D721Med (cell line): ENCODE results near the gene USP12.

ENCODE experiments used
- DNase-seq: peaks from one replicate; pipeline ENCODE4 v3.0.0; 2011; ENCODE audit warnings: low spot score; ENCODE audit not compliant: insufficient read length
- FAIRE-seq: peaks from 2 replicates; lab custom pipeline; 2011; peaks lifted over from hg19 to GRCh38; lab: Jason Lieb, UNC
- TF ChIP-seq, protein P1 (sequence below): IDR thresholded peaks from 2 replicates; pipeline ENCODE4 v1.5.1; 2012; ENCODE audit warnings: mild to moderate bottlenecking, control low read depth; ENCODE audit not compliant: insufficient read depth; ENCODE audit errors: missing control alignments

The USP12 gene

DNA sequence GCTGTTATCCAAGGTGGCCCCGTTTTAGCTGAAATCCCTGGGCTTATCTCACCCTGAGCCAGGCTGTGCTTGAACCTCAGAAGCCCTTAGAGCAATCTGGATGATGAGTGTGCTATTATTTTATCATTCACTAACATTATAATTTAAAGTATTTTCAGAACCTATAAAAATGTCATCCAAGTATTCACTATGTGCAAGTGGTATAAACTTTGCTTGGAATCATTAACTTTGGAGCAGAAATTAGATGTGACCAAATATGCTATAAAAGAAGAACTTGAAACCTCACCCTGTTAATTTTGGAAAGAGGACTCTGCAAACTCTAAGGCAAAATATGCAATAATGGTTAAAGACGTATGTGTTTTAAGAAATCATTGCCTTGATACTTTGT lies 147.5 kb downstream of the USP12 start:
- TF ChIP-seq, protein P1, sequence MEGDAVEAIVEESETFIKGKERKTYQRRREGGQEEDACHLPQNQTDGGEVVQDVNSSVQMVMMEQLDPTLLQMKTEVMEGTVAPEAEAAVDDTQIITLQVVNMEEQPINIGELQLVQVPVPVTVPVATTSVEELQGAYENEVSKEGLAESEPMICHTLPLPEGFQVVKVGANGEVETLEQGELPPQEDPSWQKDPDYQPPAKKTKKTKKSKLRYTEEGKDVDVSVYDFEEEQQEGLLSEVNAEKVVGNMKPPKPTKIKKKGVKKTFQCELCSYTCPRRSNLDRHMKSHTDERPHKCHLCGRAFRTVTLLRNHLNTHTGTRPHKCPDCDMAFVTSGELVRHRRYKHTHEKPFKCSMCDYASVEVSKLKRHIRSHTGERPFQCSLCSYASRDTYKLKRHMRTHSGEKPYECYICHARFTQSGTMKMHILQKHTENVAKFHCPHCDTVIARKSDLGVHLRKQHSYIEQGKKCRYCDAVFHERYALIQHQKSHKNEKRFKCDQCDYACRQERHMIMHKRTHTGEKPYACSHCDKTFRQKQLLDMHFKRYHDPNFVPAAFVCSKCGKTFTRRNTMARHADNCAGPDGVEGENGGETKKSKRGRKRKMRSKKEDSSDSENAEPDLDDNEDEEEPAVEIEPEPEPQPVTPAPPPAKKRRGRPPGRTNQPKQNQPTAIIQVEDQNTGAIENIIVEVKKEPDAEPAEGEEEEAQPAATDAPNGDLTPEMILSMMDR = no peak
- DNase-seq (no peak), FAIRE-seq (no peak)

DNA sequence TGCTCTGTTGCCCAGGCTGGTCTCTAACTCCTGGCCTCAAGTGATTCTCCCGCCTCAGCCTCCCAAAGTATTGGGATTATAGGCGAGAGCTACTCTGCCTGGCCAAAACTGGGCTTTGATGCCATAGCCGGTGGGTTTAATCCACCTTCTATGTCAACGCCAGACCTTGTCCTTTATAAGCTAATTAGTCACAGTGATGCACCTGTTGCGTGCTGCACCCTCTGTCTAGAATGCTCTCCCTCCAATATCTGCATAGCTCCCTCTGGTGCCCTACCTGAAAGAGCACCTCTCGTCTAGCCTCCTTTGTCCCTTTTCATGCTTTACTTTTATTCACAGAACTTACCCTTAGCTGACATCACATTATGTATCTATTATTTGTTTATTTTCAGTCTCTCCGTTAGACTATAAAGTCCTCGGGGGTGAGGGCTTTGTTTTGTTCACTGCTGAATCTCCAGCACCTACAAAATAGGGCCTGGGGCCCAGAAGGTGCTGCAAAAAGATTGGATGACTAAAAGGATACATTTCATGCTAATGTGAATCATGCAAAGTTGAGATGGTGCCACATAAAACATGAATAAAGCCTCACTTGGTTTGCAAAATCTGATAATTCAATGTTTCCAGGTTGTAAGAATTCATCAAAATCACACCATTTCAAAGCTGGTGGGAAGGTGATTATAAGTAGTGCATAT lies 148.1 kb downstream of the USP12 start:
- TF ChIP-seq, protein P1 = peak; percentile 8
- no peak for DNase-seq
- FAIRE-seq = no peak

DNA sequence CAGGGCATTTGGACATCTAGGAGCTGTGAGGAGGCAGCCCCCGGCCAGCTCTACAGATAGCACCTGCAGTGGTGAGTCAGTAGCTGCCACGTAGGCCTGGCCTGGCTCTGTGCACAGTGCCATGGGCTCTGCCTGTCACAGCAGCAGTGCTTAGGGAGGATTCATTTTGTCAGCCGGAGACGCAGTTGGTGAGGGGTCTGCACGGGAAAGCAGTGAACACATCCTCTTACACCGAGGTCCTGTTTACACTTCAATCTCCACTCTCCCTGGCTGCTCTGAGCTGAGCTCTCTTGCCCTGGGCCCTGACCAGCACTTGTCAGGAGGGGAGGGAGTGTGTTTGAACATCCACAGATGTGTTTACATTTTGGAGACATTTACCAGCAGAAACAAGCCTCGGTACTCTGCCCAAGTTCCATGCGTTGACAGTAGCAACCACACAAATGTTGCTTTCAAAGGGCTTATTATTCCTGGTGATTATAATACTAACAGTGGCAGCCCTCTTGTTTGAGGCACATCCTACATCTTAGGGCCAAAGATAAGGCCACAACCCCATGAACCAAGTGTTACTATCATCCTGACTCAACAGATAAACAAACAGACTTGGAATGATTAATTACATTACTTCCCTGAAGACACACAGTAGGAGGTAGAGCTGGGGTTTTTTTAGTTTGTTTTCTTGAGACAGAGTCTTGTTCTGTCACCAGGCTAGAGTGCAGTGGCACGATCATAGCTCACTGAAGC lies 148.9 kb downstream of the USP12 start:
- TF ChIP-seq, protein P1 = no peak
- no peak for DNase-seq
- FAIRE-seq = no peak

DNA sequence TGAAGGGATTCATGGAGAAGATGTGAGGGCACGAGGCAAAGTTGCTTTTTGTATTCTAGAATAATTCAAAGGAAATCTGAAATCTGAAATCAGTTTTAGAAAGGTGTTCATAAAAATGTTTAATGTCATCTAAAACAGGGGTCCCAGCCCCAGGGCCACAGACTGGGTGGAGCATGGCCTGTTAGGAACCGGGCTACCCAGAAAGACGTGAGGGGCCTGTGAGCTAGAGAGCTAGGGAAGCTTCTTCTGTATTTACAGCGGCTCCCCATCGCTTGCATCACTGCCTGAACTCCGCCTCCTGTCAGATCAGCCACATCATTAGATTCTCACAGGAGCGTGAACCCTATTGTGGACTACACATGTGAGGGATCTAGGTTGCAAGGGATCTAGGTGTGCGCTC lies 151.2 kb downstream of the USP12 start:
- TF ChIP-seq, protein P1 = no peak
- FAIRE-seq (no peak), DNase-seq (no peak)

DNA sequence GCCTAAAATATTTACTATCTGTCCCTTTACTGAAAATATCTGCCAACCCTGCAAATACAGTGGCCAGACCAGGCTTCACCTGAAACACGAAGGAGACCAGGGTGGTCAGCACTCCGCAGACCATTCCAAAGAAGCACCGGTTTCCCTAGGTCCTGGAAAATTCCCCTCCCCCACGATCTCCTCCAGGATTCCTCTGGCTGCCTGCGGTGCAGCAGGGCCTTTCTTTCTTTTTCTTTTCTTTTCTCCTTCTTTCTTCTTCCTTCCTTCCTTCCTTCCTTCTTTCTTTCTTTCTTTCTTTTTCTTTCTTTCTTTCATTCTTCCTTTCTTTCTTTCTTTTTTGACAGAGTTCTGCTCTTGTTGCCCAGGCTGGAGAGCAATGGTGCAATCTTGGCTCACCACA lies 152.7 kb downstream of the USP12 start:
- TF ChIP-seq, protein P1 = no peak
- no peak for DNase-seq
- FAIRE-seq = no peak

DNA sequence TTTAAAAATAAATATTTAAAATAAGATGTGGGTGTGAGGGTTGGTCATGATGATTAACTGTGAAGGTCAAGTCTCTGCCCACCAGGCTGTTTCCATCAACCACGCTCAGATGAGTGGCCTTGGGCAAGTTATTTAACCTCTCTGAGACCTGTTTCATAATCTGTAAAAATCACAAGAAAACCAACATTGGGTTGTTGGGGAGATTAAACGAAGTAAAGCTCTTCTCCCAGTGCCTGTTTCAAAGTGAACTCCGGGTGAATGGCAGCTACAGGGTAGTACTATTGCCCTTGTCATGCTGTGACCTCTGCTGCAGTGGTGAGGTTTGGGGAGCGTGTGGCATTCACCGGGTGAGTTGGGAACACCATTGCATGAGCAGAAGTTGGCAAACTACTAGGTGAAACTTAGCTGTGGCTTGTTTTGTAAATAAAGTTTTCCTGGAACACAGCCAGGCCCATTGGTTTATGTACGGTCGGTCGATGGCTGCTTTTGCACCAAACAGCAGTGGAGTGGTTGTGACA lies 153.2 kb downstream of the USP12 start:
- TF ChIP-seq, protein P1 = no peak
- FAIRE-seq (no peak), DNase-seq (no peak)

DNA sequence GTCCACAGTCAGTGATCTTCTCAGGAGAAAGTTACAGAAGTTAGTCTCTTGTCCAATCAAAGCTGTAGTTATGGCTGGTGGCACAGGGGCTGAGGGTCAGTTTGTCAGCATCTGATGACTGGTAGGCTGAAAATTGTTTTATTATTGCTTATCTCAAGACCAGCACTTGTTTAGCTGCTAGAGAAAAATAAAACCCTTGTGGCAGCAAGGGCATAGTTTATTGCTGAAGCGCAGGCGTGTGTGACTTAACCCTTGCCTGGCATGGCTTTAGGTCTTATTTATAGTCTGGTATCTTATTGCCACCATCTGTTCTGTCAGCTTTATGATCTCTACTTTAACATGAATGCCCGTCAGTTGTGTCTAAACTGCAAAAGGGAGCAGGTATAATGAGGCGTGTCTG lies 154.7 kb downstream of the USP12 start:
- TF ChIP-seq, protein P1 = no peak
- FAIRE-seq = no peak
- DNase-seq = no peak
